Ishikawa (cell line): ENCODE results near the gene ZNF506.
A peak's percentile ranks its signal among the peaks of the same experiment; 100 is the strongest.

Experiments used
- CEBPB ChIP-seq: IDR thresholded peaks from 2 replicates; pipeline ENCODE4 v1.6.1; 2012
- CREB1 ChIP-seq: IDR thresholded peaks from 2 replicates; pipeline ENCODE4 v1.6.1; 2012; ENCODE audit warnings: low read depth
- EGR1 ChIP-seq: IDR thresholded peaks from 2 replicates; pipeline ENCODE4 v1.6.1; 2012
- EP300 ChIP-seq: IDR thresholded peaks from 2 replicates; pipeline ENCODE4 v1.6.1; 2012; ENCODE audit warnings: borderline replicate concordance
- FOXM1 ChIP-seq: IDR thresholded peaks from 2 replicates; pipeline ENCODE4 v1.6.1; 2012; ENCODE audit warnings: low read depth, borderline replicate concordance
- NFIC ChIP-seq: IDR thresholded peaks from 2 replicates; pipeline ENCODE4 v1.6.1; 2012
- RAD21 ChIP-seq: IDR thresholded peaks from 2 replicates; pipeline ENCODE4 v1.6.1; 2012; ENCODE audit warnings: low read depth
- TAF1 ChIP-seq: IDR thresholded peaks from 2 replicates; pipeline ENCODE4 v1.6.1; 2012; ENCODE audit warnings: low read depth, mild to moderate bottlenecking
- TCF12 ChIP-seq: IDR thresholded peaks from 2 replicates; pipeline ENCODE4 v1.6.1; 2012; ENCODE audit warnings: low read depth
- TEAD4 ChIP-seq: IDR thresholded peaks from 2 replicates; pipeline ENCODE4 v1.6.1; 2012
- YY1 ChIP-seq: IDR thresholded peaks from 2 replicates; pipeline ENCODE4 v1.6.1; 2012; ENCODE audit warnings: low read depth
- ZBTB7A ChIP-seq: IDR thresholded peaks from 2 replicates; pipeline ENCODE4 v1.6.1; 2012; ENCODE audit warnings: low read depth
- TF ChIP-seq, protein P1 (sequence below): IDR thresholded peaks from 2 replicates; pipeline ENCODE4 v1.6.1; 2012
- TF ChIP-seq, protein P2 (sequence below): IDR thresholded peaks from 2 replicates; pipeline ENCODE4 v1.6.1; 2012
- TF ChIP-seq, protein P3 (sequence below): IDR thresholded peaks from 2 replicates; pipeline ENCODE4 v1.6.1; 2012; ENCODE audit warnings: low read depth, mild to moderate bottlenecking

Gene ZNF506

DNA sequence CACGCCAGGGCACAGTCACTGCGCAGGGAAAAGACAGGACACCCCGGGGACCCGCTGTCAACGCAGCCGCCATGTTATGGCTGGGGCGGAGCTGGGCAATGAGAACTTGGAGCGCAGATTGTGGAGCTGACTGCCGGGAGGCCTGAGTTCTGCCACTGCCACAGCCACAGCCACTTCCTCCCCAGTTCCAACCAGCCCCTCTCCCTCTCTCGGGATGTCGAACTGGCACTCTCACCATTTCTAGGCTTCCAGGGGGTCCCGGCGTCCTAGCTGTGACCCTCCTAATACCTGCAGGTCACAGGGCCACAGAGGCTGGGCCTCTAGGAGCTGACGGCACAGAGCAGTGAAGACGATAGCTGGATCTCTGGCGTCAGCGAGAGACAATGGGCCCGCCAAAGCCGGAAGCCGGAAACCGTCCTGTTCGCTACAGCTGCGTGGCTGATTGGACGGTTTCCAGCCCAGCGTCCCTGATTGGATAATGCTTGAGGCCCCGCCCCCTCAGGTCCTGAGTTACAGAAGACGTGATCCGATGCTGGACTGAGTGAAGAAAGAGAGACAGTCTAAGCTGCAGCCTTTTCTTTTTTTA lies at the start of gene ZNF506:
Gene ZNF506 (minus strand): TSS at position 385 of the 586 bp plus-strand sequence. CDS start 147 bp downstream, at position 238.
- TF ChIP-seq, protein P1, sequence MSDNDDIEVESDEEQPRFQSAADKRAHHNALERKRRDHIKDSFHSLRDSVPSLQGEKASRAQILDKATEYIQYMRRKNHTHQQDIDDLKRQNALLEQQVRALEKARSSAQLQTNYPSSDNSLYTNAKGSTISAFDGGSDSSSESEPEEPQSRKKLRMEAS: no peak
- TF ChIP-seq TCF12: no peak

DNA sequence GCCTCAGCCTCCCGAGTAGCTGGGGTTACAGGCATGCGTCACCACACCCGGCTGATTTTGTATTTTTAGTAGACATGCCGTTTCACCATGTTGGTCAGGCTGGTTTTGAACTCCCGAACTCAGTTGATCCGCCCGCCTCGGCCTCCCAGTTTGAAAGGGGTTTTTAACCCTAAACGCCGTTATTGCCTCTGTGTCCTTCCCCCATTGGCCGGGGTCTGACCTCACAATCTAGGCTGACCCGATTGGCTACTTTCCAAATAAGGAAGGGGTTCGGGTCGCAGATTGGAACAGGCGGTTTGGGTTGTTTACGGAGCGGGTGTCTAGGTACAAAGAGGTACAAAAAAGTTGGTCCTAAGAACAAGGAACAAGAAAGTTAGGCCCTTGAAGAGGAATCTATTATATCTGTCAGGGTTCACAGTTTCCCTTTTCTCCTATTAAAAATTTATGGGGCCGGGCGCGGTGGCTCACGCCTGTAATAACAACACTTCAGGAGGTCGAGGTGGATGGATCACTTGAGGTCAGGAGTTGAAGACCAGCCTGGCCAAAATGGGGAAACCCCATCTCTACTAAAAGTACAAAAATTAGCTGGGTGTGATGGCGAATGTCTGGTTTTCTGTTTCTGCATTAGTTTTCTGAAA lies 45.2 kb upstream of the ZNF506 start:
- TF ChIP-seq, protein P1: no peak
- TF ChIP-seq NFIC (no peak), YY1 (no peak), CEBPB (no peak), EGR1 (no peak), RAD21 (no peak), FOXM1 (no peak), ZBTB7A (no peak), TEAD4 (no peak), TAF1 (no peak), EP300 (no peak), CREB1 (no peak)
- TF ChIP-seq, protein P2, sequence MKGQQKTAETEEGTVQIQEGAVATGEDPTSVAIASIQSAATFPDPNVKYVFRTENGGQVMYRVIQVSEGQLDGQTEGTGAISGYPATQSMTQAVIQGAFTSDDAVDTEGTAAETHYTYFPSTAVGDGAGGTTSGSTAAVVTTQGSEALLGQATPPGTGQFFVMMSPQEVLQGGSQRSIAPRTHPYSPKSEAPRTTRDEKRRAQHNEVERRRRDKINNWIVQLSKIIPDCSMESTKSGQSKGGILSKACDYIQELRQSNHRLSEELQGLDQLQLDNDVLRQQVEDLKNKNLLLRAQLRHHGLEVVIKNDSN: no peak
- TF ChIP-seq, protein P3, sequence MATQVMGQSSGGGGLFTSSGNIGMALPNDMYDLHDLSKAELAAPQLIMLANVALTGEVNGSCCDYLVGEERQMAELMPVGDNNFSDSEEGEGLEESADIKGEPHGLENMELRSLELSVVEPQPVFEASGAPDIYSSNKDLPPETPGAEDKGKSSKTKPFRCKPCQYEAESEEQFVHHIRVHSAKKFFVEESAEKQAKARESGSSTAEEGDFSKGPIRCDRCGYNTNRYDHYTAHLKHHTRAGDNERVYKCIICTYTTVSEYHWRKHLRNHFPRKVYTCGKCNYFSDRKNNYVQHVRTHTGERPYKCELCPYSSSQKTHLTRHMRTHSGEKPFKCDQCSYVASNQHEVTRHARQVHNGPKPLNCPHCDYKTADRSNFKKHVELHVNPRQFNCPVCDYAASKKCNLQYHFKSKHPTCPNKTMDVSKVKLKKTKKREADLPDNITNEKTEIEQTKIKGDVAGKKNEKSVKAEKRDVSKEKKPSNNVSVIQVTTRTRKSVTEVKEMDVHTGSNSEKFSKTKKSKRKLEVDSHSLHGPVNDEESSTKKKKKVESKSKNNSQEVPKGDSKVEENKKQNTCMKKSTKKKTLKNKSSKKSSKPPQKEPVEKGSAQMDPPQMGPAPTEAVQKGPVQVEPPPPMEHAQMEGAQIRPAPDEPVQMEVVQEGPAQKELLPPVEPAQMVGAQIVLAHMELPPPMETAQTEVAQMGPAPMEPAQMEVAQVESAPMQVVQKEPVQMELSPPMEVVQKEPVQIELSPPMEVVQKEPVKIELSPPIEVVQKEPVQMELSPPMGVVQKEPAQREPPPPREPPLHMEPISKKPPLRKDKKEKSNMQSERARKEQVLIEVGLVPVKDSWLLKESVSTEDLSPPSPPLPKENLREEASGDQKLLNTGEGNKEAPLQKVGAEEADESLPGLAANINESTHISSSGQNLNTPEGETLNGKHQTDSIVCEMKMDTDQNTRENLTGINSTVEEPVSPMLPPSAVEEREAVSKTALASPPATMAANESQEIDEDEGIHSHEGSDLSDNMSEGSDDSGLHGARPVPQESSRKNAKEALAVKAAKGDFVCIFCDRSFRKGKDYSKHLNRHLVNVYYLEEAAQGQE: no peak

DNA sequence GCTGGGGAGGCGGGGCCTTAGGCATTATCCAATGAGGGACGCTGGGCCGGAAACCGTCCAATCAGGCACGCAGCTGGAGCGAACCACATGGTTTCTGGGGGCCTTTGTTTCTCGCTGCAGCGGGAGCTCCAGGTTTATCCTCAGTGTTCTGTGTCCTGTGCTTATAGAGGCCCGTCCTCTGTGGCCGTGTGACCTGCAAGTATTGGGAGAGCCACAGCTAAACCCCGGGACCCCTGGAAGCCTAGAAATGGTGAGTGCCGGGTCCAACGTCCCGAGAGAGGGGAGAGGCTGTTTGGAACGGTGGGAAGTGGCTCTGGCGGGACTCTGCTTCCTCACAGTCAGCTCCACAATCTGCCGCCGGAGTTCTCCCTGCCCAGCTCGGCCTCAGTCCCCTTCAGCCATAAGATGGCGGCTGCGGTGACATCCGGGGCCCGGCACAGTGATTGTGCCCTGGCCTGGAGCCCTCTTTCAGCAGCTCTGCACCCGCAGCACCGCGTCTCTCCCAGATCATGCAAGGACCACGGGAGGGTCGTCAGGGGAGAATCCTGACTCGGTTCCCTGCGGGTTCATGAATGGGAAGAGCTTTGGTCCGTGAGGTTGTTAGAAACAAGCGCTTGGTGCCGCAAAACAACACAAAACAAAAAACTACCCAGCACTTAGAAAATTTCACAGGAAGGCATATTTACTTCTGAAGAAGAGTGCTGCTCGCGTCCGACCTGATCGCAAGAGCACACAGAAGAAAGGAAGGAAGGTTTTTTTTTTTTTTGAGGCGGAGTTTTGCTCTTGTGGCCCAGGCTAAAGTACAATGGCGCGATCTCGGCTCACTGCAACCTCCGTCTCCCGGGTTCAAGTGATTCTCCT lies 44.4 kb upstream of the ZNF506 start, which contains the start of gene ZNF253:
Gene ZNF253 (plus strand): TSS at position 133 of the 861 bp plus-strand sequence. CDS start 115 bp downstream, at position 248.
- TF ChIP-seq CEBPB: no peak
- TF ChIP-seq, protein P1: 0 out of 2 replicates have a peak, but pooled peaks have one; percentile 27

DNA sequence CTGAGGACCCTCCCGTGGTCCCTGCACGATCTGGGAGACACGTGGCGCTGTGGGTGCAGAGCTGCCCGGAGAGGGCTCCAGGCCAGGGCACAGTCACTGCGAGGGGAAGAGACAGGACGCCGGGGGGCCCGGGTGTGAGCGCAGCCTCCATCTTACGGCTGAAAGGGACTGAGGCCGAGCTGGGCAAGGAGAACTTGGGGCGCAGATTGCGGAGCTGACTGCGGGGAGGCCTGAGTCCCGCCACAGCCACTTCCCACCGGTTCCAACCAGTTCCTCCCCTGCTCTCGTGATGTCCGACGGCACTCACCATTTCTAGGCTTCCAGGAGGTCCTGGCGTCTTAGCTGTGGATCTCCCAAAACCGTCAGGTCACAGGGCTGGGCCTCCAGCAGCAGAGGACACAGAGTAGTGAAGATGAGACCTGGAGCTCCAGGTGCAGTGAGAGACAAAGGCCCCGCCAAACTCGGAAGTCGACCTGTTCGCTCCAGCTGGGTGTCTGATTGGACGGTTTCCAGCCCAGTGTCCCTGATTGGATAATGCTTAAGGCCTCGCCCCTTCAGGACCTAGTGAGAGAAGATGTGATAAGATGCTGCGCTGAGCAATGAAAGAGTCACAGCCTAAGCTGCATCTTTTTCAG lies 39.3 kb upstream of the ZNF506 start:
- TF ChIP-seq, protein P2: no peak
- TF ChIP-seq EGR1: no peak
- TF ChIP-seq, protein P1: no peak
- TF ChIP-seq NFIC: no peak
- TF ChIP-seq, protein P3: no peak
- no peak for TF ChIP-seq RAD21
- TF ChIP-seq FOXM1: no peak
- TF ChIP-seq YY1: no peak
- no peak for TF ChIP-seq CREB1
- TF ChIP-seq TEAD4: no peak
- no peak for TF ChIP-seq TAF1
- TF ChIP-seq EP300: no peak
- TF ChIP-seq ZBTB7A: no peak
- no peak for TF ChIP-seq CEBPB
- TF ChIP-seq TCF12: no peak

DNA sequence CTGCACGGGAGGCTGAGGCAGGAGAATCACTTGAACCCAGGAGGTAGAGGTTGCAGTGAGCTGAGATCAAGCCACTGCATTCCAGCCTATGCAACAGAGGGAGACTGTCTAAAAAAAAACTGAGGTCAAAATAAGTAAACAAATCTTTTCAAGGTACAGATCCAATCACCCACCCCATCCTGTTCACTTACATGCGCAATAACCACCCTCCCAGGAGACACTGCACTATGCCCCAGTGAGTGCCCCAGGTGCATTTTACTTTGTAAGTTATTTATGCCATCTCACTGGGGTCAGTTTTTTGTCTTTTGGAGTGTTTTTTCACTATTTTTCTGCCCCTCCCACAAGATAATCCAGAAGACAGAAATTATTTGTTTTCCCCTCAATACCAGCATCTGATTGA lies 37.2 kb upstream of the ZNF506 start:
- TF ChIP-seq CREB1 (no peak), EP300 (no peak), FOXM1 (no peak), CEBPB (no peak), TEAD4 (no peak), EGR1 (no peak), RAD21 (no peak), TCF12 (no peak), YY1 (no peak), NFIC (no peak), TAF1 (no peak)
- TF ChIP-seq, protein P3: no peak
- TF ChIP-seq, protein P1: no peak
